Peyer's patch (tissue), 4 donors: ENCODE measurements around the gene COL27A1.

Experiments
- CTCF ChIP-seq, 6 experiments: fragments of 450-650 bp in 4 of 6; fragments of 200-600 bp in 2 of 6; sonication (generic) in 1 of 6; IDR thresholded peaks; one replicate each; pipeline ENCODE4 v1.5.1; 2017 to 2019; ENCODE audit warnings: antibody characterized with exemption in 6 of 6, mild to moderate bottlenecking in 3 of 6, moderate library complexity in 1 of 6
- POLR2A ChIP-seq, 2 donors: fragments of 450-650 bp; IDR thresholded peaks; one replicate each; pipeline ENCODE4 v1.5.1; 2017; ENCODE audit warnings: antibody characterized with exemption in 2 of 2, mild to moderate bottlenecking in 2 of 2, moderate library complexity in 2 of 2

- no peak for TF ChIP-seq CTCF (IDR thresholded peaks at IDR 0.05)
- no peak for TF ChIP-seq POLR2A (IDR thresholded peaks at IDR 0.05)
These were observed 72.9 kb downstream of the COL27A1 start for GRCh38 chr9:114228016-114228808.
